Measurements from ENCODE around the gene WDR33. TPM values are rescaled to one million over a fixed set of nuclear protein-coding genes. Genes with fewer than 3 reads are reported as not detected.
"Not testable (repeated sequence)": the region's sequence is repeated elsewhere in the genome, so short reads cannot be mapped to it uniquely, and the experiment has no call there.

The WDR33 gene
- total RNA-seq, 2 experiments from 2014 or later: 61.1 to 63.2 TPM

DNA sequence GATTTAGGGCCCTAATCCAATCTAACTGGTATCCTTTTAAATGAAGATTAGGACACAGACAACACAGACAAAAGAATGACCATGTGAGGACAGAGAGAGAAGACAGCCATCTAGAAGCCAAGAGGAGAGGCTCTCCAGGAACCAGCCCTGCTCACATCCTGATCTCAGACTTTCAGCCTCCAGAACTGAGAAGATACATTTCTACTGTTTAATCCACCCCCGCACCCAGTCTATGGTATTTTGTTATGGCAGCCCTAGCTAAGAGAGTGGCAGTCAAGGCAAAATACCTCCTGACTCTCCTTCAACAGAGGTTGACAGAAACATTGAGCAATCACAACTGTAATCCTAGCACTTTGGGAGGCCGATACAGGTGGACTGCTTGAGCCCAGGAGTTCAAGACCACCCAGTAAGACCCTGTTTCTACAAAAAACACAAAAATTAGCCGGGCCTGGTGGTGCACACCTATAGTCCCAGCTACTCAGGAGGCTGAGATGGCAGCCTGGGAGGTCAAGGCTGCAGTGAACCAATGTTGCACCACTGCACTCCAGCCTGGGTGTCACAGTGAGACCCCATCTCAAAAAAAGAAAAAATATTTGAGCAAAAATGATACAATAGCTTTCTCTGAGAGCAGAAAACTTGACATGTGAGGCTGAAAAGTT is 34.7 kb downstream of the WDR33 start:
- no peak for DNase-seq
- H3K4me3 Mint-ChIP-seq: no peak overlapping the region
- CTCF ChIA-PET: interaction anchor here (0.8 kb wide), 1 partner anchor 15 kb away, joined by 3 read pairs; no protein-coding TSS in a partner anchor
- H3K4me1 Mint-ChIP-seq (ENCODE audit: low read depth): peaks cover 50% of the 10 kb centered on the region
- intact Hi-C loops (cut with micrococcal nuclease): no loop called here
- H3K27ac Mint-ChIP-seq: no peak overlapping the region
- H3K27me3 Mint-ChIP-seq (ENCODE audit: low read depth): no peaks in the 10 kb centered on the region
- no peaks in the 10 kb centered on the region for H3K9me3 Mint-ChIP-seq
- H3K36me3 Mint-ChIP-seq (ENCODE audit: low read depth): peaks cover 13% of the 10 kb centered on the region

GRCh38 chr2:127771756-127772155 is 39.2 kb downstream of the WDR33 start:
- intact Hi-C loops (cut with micrococcal nuclease): no loop called here
- Mint-ChIP-seq H3K4me3 (no peak overlapping the region), H3K4me1 (ENCODE audit: low read depth) (peaks cover 26% of the 10 kb centered on the region), H3K27ac (no peak overlapping the region), H3K36me3 (ENCODE audit: low read depth) (peaks cover 11% of the 10 kb centered on the region), H3K27me3 (ENCODE audit: low read depth) (no peaks in the 10 kb centered on the region), H3K9me3 (no peaks in the 10 kb centered on the region)
- no peak for DNase-seq
- CTCF ChIA-PET: no interaction called here

GRCh38 chr2:127770973-127771735 is 39.8 kb downstream of the WDR33 start:
- peaks cover 21% of the 10 kb centered on the region for H3K4me1 Mint-ChIP-seq (ENCODE audit: low read depth)
- no peaks in the 10 kb centered on the region for H3K9me3 Mint-ChIP-seq
- peaks cover 16% of the 10 kb centered on the region for H3K36me3 Mint-ChIP-seq (ENCODE audit: low read depth)
- CTCF ChIA-PET: no interaction called here
- no peak for DNase-seq
- no peaks in the 10 kb centered on the region for H3K27me3 Mint-ChIP-seq (ENCODE audit: low read depth)
- intact Hi-C loops (cut with micrococcal nuclease): no loop called here
- no peak overlapping the region for H3K27ac Mint-ChIP-seq
- H3K4me3 Mint-ChIP-seq: no peak overlapping the region

DNA sequence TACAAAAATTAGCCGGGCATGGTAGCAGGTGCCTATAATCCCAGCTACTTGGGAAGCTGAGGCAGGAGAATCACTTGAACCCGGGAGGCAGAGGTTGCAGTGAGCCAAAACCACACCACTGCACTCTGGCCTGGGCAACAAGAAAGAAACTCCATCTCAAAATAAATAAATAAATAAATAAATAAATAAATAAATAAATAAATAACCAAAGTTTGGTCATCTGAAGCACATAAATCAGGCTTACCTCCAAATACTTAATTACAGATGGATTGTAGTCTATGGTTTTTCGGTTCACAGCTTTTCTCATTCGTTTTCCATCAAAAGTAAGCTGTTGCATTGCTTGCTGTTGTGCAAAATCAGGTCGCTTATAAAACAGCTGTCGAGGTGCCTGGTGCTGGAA is 40.4 kb downstream of the WDR33 start:
- intact Hi-C loops (cut with micrococcal nuclease); H3K27me3 Mint-ChIP-seq (ENCODE audit: low read depth); DNase-seq; H3K9me3 Mint-ChIP-seq; H3K27ac Mint-ChIP-seq; H3K4me3 Mint-ChIP-seq; CTCF ChIA-PET: not testable (repeated sequence)
- peaks cover 15% of the 10 kb centered on the region for H3K4me1 Mint-ChIP-seq (ENCODE audit: low read depth)
- H3K36me3 Mint-ChIP-seq (ENCODE audit: low read depth): peaks cover 17% of the 10 kb centered on the region

- H3K27ac Mint-ChIP-seq: no peak overlapping the region
- CTCF ChIA-PET: interaction anchor here (1.0 to 1.4 kb wide), 2 partner anchors 42 to 178 kb away, joined by 3 to 4 read pairs; partner anchors contain the start of gene WDR33
These were observed 41.4 kb downstream of the WDR33 start for GRCh38 chr2:127769587-127769986.

GRCh38 chr2:127768775-127769479 is 42.0 kb downstream of the WDR33 start:
- no peak for DNase-seq
- CTCF ChIA-PET: interaction anchor here (0.6 to 1.4 kb wide), 3 partner anchors 25 to 177 kb away, joined by 3 to 4 read pairs (median 3); partner anchors contain the start of gene WDR33
- Mint-ChIP-seq H3K9me3 (no peaks in the 10 kb centered on the region), H3K4me1 (ENCODE audit: low read depth) (peaks cover 11% of the 10 kb centered on the region), H3K4me3 (no peak overlapping the region), H3K27ac (no peak overlapping the region), H3K27me3 (ENCODE audit: low read depth) (no peaks in the 10 kb centered on the region), H3K36me3 (ENCODE audit: low read depth) (peaks cover 24% of the 10 kb centered on the region)
- intact Hi-C loops (cut with micrococcal nuclease): no loop called here

More at GRCh38 chr2:127769587-127769986, 41.4 kb downstream of the WDR33 start:
- Mint-ChIP-seq H3K9me3 (no peaks in the 10 kb centered on the region), H3K4me1 (ENCODE audit: low read depth) (peaks cover 9% of the 10 kb centered on the region), H3K36me3 (ENCODE audit: low read depth) (peaks cover 20% of the 10 kb centered on the region), H3K27me3 (ENCODE audit: low read depth) (no peaks in the 10 kb centered on the region), H3K4me3 (no peak overlapping the region)
- intact Hi-C loops (cut with micrococcal nuclease): no loop called here
- DNase-seq: no peak

DNA sequence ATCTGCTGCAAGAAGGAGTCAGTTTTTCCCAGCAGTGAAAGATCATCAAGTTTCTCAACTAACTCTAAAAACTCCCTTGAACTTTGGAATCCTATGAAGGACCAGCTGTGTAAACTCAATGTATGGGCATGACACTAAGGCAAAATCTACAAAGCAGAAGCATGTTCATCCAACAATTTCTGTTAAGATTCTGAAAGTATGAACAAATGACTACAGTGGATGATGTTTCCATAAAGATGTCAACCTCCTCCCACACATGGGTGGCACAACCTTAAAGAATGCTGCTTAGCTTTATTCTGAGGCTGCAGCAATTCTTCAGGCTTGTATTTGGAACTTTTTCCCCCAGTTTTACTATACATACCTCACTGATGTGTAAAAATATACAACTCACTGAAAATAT is 47.2 kb downstream of the WDR33 start:
- Mint-ChIP-seq H3K9me3 (no peaks in the 10 kb centered on the region), H3K27me3 (ENCODE audit: low read depth) (no peaks in the 10 kb centered on the region), H3K36me3 (ENCODE audit: low read depth) (peaks cover 37% of the 10 kb centered on the region), H3K4me1 (ENCODE audit: low read depth) (peaks cover 6% of the 10 kb centered on the region), H3K4me3 (no peak overlapping the region), H3K27ac (no peak overlapping the region)
- no peak for DNase-seq
- intact Hi-C loops (cut with micrococcal nuclease): loop anchor here (2.0 kb wide), 1 partner anchor 15 kb away; no protein-coding TSS in a partner anchor
- CTCF ChIA-PET: interaction anchor here (1.2 kb wide), 1 partner anchor 11 kb away, joined by 3 read pairs; no protein-coding TSS in a partner anchor

DNA sequence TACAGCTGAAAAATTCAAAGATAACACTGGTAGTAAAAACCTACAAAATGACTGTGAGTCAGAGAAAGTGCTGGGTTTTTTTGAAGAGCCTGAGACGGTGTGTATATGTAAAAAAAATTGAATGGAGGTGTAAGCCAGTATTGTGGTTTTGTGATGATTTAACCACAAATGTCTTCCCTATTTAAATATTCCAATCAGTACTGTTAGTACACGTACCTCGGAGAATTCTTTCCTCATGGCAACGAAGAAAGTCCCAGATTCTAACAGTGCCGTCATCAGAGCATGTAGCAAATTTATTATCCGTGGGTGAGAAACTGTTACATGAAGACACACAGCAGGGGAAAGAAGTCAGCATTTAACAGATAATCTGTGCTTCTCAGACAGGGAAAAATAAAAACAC is 48.1 kb downstream of the WDR33 start:
- no peaks in the 10 kb centered on the region for H3K9me3 Mint-ChIP-seq
- H3K4me1 Mint-ChIP-seq (ENCODE audit: low read depth): peaks cover 6% of the 10 kb centered on the region
- peaks cover 36% of the 10 kb centered on the region for H3K36me3 Mint-ChIP-seq (ENCODE audit: low read depth)
- no peak for DNase-seq
- CTCF ChIA-PET: no interaction called here
- H3K4me3 Mint-ChIP-seq: no peak overlapping the region
- intact Hi-C loops (cut with micrococcal nuclease): no loop called here
- H3K27ac Mint-ChIP-seq: no peak overlapping the region
- no peaks in the 10 kb centered on the region for H3K27me3 Mint-ChIP-seq (ENCODE audit: low read depth)

GRCh38 chr2:127762441-127762840 is 48.5 kb downstream of the WDR33 start:
- Mint-ChIP-seq H3K9me3 (no peaks in the 10 kb centered on the region), H3K27ac (no peak overlapping the region), H3K4me1 (ENCODE audit: low read depth) (peaks cover 6% of the 10 kb centered on the region), H3K36me3 (ENCODE audit: low read depth) (peaks cover 35% of the 10 kb centered on the region), H3K4me3 (no peak overlapping the region), H3K27me3 (ENCODE audit: low read depth) (no peaks in the 10 kb centered on the region)
- intact Hi-C loops (cut with micrococcal nuclease): no loop called here
- CTCF ChIA-PET: interaction anchor here (1.0 kb wide), 1 partner anchor 12 kb away, joined by 3 read pairs; no protein-coding TSS in a partner anchor
- DNase-seq: no peak

GRCh38 chr2:127759931-127760330 is 51.0 kb downstream of the WDR33 start:
- Mint-ChIP-seq H3K4me3 (no peak overlapping the region), H3K27me3 (ENCODE audit: low read depth) (no peaks in the 10 kb centered on the region), H3K36me3 (ENCODE audit: low read depth) (peaks cover 26% of the 10 kb centered on the region), H3K4me1 (ENCODE audit: low read depth) (peaks cover 6% of the 10 kb centered on the region), H3K9me3 (no peaks in the 10 kb centered on the region), H3K27ac (no peak overlapping the region)
- no peak for DNase-seq
- CTCF ChIA-PET: interaction anchor here (0.6 kb wide), 2 partner anchors 38 to 189 kb away, joined by 3 read pairs; no protein-coding TSS in a partner anchor
- intact Hi-C loops (cut with micrococcal nuclease): no loop called here

DNA sequence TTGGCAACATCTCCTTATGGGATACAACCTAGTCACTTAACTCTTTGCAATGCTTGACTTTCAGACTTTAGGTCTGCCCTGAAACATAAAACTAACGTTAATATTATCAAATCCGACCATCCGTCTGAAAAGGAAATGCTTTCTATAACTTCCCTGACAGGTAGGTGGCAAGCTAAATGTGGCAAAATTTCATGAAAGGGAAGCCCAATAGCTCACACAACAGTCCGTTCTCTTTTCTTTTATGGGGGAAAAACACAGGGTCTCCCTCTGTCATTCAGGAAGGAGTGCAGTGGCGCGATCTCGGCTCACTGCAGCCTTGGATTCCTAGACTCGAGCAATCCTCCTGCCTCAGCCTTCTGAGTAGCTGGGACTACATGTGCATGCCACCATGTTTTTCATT is 56.8 kb downstream of the WDR33 start:
- CTCF ChIA-PET: interaction anchor here (0.6 to 1.3 kb wide), 4 partner anchors 22 to 304 kb away, joined by 3 to 8 read pairs (median 5); no protein-coding TSS in a partner anchor
- Mint-ChIP-seq H3K4me3 (no peak overlapping the region), H3K4me1 (ENCODE audit: low read depth) (peaks cover 11% of the 10 kb centered on the region), H3K36me3 (ENCODE audit: low read depth) (peaks cover 6% of the 10 kb centered on the region), H3K9me3 (no peaks in the 10 kb centered on the region), H3K27ac (no peak overlapping the region), H3K27me3 (ENCODE audit: low read depth) (no peaks in the 10 kb centered on the region)
- no peak for DNase-seq
- intact Hi-C loops (cut with micrococcal nuclease): no loop called here

GRCh38 chr2:127753374-127753773 is 57.6 kb downstream of the WDR33 start:
- intact Hi-C loops (cut with micrococcal nuclease): no loop called here
- Mint-ChIP-seq H3K36me3 (ENCODE audit: low read depth) (peaks cover 4% of the 10 kb centered on the region), H3K27me3 (ENCODE audit: low read depth) (no peaks in the 10 kb centered on the region), H3K27ac (no peak overlapping the region), H3K4me1 (ENCODE audit: low read depth) (peaks cover 13% of the 10 kb centered on the region), H3K9me3 (no peaks in the 10 kb centered on the region), H3K4me3 (no peak overlapping the region)
- no peak for DNase-seq
- CTCF ChIA-PET: interaction anchor here (0.6 to 1.3 kb wide), 5 partner anchors 11 to 79 kb away, joined by 3 to 6 read pairs (median 3); no protein-coding TSS in a partner anchor

Measured in activated naive CD4-positive, alpha-beta T cell treated with anti-CD3 and anti-CD28 coated beads for 36 hours (primary cell).